GM12872 (cell line): ENCODE data around the gene ANKRD13B.

Experiments used
- TF ChIP-seq, protein P1 (sequence below): IDR thresholded peaks from 3 replicates; pipeline ENCODE4 v1.5.1; 2011; ENCODE audit warnings: low read depth, mild to moderate bottlenecking, low read length, moderate library complexity; ENCODE audit not compliant: insufficient read depth

ANKRD13B gene

GRCh38 chr17:29612094-29612403, 19.1 kb downstream of the ANKRD13B start:
- TF ChIP-seq, protein P1, sequence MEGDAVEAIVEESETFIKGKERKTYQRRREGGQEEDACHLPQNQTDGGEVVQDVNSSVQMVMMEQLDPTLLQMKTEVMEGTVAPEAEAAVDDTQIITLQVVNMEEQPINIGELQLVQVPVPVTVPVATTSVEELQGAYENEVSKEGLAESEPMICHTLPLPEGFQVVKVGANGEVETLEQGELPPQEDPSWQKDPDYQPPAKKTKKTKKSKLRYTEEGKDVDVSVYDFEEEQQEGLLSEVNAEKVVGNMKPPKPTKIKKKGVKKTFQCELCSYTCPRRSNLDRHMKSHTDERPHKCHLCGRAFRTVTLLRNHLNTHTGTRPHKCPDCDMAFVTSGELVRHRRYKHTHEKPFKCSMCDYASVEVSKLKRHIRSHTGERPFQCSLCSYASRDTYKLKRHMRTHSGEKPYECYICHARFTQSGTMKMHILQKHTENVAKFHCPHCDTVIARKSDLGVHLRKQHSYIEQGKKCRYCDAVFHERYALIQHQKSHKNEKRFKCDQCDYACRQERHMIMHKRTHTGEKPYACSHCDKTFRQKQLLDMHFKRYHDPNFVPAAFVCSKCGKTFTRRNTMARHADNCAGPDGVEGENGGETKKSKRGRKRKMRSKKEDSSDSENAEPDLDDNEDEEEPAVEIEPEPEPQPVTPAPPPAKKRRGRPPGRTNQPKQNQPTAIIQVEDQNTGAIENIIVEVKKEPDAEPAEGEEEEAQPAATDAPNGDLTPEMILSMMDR: no peak

- TF ChIP-seq, protein P1: no peak
Measured at GRCh38 chr17:29612404-29613280, 19.7 kb downstream of the ANKRD13B start.

DNA sequence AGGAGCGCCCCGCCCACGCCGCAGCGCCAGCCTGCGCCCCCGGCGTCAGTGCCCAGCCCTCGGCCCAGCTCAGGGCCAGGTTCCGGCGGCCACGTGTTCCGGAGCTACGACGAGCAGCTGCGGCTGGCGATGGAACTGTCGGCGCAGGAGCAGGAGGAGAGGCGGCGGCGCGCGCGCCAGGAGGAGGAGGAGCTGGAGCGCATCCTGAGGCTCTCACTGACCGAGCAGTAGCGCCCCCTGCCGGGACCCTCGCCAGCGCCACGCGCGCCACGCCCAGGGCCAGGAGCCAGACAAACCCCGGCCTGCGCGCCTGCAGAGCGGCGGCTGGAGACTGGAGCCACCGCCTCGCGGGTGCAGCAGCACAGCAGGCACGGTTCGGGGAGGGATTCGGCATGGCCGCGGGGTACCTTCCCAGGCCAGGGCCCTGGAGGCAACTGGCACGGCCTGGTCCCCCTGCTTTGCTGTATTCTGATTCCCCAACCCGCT, 20.5 kb downstream of the ANKRD13B start:
- TF ChIP-seq, protein P1: peak; percentile 82

- TF ChIP-seq, protein P1: no peak
Measured at GRCh38 chr17:29613856-29614255, 20.9 kb downstream of the ANKRD13B start.

- TF ChIP-seq, protein P1: no peak
Measured at GRCh38 chr17:29614349-29615047, 21.6 kb downstream of the ANKRD13B start.

- TF ChIP-seq, protein P1: 0 out of 3 replicates have a peak, but pooled peaks have one; percentile 2
Measured at GRCh38 chr17:29615048-29615385, 22.1 kb downstream of the ANKRD13B start.

DNA sequence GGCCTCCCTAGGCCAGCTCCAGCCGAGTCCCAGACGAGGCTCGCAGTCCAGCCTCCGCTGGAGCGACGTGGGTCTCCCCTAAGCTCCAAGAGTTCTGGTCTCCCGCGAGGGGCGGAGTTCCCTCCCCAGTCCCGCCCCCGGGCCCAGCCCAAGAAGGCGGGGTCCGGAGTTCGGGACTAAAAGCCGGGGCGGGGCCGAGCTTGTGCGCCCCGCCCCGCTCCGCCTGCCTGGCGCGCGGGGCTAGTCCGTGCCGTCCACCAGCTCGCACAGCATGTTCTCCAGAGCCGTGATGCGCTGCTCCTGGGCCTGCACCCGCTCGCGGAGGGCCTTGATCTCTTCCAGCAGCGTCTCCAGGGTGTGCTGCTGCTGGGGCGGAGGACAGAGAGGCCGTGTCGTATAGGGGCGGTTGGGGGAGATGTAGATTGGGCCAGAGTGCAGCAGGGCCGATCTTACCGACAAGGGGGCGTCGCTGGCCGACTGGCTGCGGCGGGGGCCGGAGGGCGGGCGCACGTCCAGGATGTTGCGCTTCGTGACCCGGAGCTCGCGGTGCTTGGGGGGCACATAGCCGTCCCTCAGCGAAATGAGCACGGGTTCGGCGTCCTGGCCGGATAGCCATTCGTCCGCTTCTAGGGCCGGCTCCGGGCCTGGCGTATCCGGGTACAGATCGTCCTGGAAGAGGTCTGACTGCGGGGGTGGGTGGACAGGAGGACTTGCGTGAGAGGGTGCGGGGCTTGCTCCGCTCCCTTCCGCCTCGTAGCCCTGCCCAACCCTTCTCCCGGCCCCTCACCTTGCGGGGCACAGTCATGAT, 22.8 kb downstream of the ANKRD13B start:
- TF ChIP-seq, protein P1: no peak
